NCI-H1417 treated with DMSO at 0.1 percent for 48 hours (cell line): ENCODE measurements around the gene NKX2-3.

Experiments used
- DNase-seq: peaks from one replicate; lab custom pipeline; 2025; lab: John Stamatoyannopoulos, UW

Gene NKX2-3

GRCh38 chr10:99532687-99533495 is at the start of gene NKX2-3:
TSS of gene NKX2-3 (plus strand) at chr10:99532942. CDS start at chr10:99533132, 190 bp downstream.
- DNase-seq, result no peak

- DNase-seq, result no peak
These were observed 47.8 kb upstream of the NKX2-3 start for GRCh38 chr10:99484626-99485581.

- DNase-seq, result no peak
These were observed 45.5 kb upstream of the NKX2-3 start for GRCh38 chr10:99487125-99487807.

GRCh38 chr10:99489271-99489670 is 43.5 kb upstream of the NKX2-3 start:
- no peak for DNase-seq

GRCh38 chr10:99497343-99498025 is 35.3 kb upstream of the NKX2-3 start:
- no peak for DNase-seq

- DNase-seq, result no peak
These were observed 26.3 kb upstream of the NKX2-3 start for GRCh38 chr10:99506416-99506815.

GRCh38 chr10:99507265-99507664 is 25.5 kb upstream of the NKX2-3 start:
- DNase-seq, result no peak

GRCh38 chr10:99513061-99513460 is 19.7 kb upstream of the NKX2-3 start:
- no peak for DNase-seq

GRCh38 chr10:99519690-99520039 is 13.1 kb upstream of the NKX2-3 start:
- DNase-seq, result no peak

GRCh38 chr10:99520040-99520846 is 12.5 kb upstream of the NKX2-3 start:
- no peak for DNase-seq

- no peak for DNase-seq
These were observed 11.6 kb upstream of the NKX2-3 start for GRCh38 chr10:99520847-99521764.

- no peak for DNase-seq
These were observed 10.8 kb upstream of the NKX2-3 start for GRCh38 chr10:99521765-99522469.

GRCh38 chr10:99522470-99523250 is 10.1 kb upstream of the NKX2-3 start:
- DNase-seq, result no peak

- DNase-seq, result no peak
These were observed 9.4 kb upstream of the NKX2-3 start for GRCh38 chr10:99523251-99523773.

GRCh38 chr10:99524050-99524666 is 8.6 kb upstream of the NKX2-3 start:
- no peak for DNase-seq

GRCh38 chr10:99524736-99525380 is 7.9 kb upstream of the NKX2-3 start:
- no peak for DNase-seq

- DNase-seq, result no peak
These were observed 6.8 kb upstream of the NKX2-3 start for GRCh38 chr10:99525897-99526296.
